CD4-positive, CD25-positive, alpha-beta regulatory T cell (primary cell): Measurements from ENCODE around the gene MRFAP1. TPM values are rescaled to one million over a fixed set of nuclear protein-coding genes. Genes with fewer than 3 reads are reported as not detected.
"Not testable (repeated sequence)": the region's sequence is repeated elsewhere in the genome, so short reads cannot be mapped to it uniquely, and the experiment has no call there.

Experiments
- ATAC-seq, 2 donors: fragments of 150-1000 bp; cut with Tn5 transposase; one replicate each; pipeline ENCODE4 v1.10.0; 2021; ENCODE audit warnings: low read depth in 2 of 2, moderate number of reproducible peaks in 2 of 2, moderate library complexity in 1 of 2
- DNase-seq, 3 donors: peaks; one replicate each; pipeline versions ENCODE4 v3.0.0 to v3.0.0-alpha.2; 2012 to 2022; ENCODE audit warnings: mixed read lengths in 1 of 3
- H3K27ac ChIP-seq: one replicate; pipeline ENCODE4 v1.7.0; 2013; ENCODE audit warnings: mild to moderate bottlenecking, low read length; ENCODE audit not compliant: insufficient read depth, poor library complexity, severe bottlenecking
- H3K27me3 ChIP-seq: one replicate; pipeline ENCODE4 v1.7.0; 2013; ENCODE audit warnings: low read length; ENCODE audit not compliant: control insufficient read depth, insufficient read depth
- H3K36me3 ChIP-seq: one replicate; pipeline ENCODE4 v1.7.0; 2013; ENCODE audit warnings: mild to moderate bottlenecking, low read length, moderate library complexity; ENCODE audit not compliant: control insufficient read depth, insufficient read depth
- H3K4me1 ChIP-seq: 2 replicates; pipeline ENCODE4 v1.7.0; 2013; ENCODE audit warnings: mild to moderate bottlenecking, low read length; ENCODE audit not compliant: insufficient read depth, control insufficient read depth, poor library complexity, severe bottlenecking
- H3K4me3 ChIP-seq: one replicate; pipeline ENCODE4 v1.7.0; 2013; ENCODE audit warnings: low read depth, mild to moderate bottlenecking, low read length, moderate library complexity
- H3K9me3 ChIP-seq, 2 experiments: 1 replicate in 1 of 2; 2 replicates in 1 of 2; pipeline ENCODE4 v1.7.0; 2013; ENCODE audit warnings: low read length in 2 of 2, mild to moderate bottlenecking in 1 of 2, moderate library complexity in 1 of 2; ENCODE audit not compliant: control insufficient read depth in 2 of 2
- H3K27ac Mint-ChIP-seq, 3 donors: one replicate each; pipeline ENCODE4 v1.8.0; 2020 to 2022; ENCODE audit warnings: mild to moderate bottlenecking in 3 of 3, mixed read lengths in 3 of 3, moderate library complexity in 2 of 3
- H3K27me3 Mint-ChIP-seq: one replicate; pipeline ENCODE4 v1.8.0; 2022; ENCODE audit warnings: mild to moderate bottlenecking, mixed read lengths
- H3K36me3 Mint-ChIP-seq: one replicate; pipeline ENCODE4 v1.8.0; 2020; ENCODE audit warnings: mixed read lengths
- H3K4me1 Mint-ChIP-seq, 4 donors: one replicate each; pipeline ENCODE4 v1.8.0; 2020 to 2022; ENCODE audit warnings: mixed read lengths in 4 of 4, mild to moderate bottlenecking in 1 of 4
- H3K4me3 Mint-ChIP-seq, 4 donors: one replicate each; pipeline ENCODE4 v1.8.0; 2020 to 2022; ENCODE audit warnings: mild to moderate bottlenecking in 4 of 4, mixed read lengths in 4 of 4, moderate library complexity in 3 of 4
- H3K9me3 Mint-ChIP-seq, 7 donors: one replicate each; pipeline ENCODE4 v1.8.0; 2020 to 2022; ENCODE audit warnings: mixed read lengths in 7 of 7, mild to moderate bottlenecking in 3 of 7, moderate library complexity in 2 of 7
- polyA plus RNA-seq, 4 donors: library from polyadenylated mRNA; unstranded; fragments of 300-500 nt; fragmentation: Illumina TruSeq; gene quantifications; one replicate each; pipeline ENCODE4 v1.2.3, GENCODE V29; 2021
- total RNA-seq: library from RNA; stranded (reverse); gene quantifications from one replicate; pipeline ENCODE4 v1.2.3, GENCODE V29; 2022

MRFAP1 gene
- total and polyA plus RNA-seq, 5 donors from 2014 or later: 148 to 202 (median 186) TPM

- Mint-ChIP-seq H3K9me3 (peaks cover 0 to 1% (median 0%) of the 10 kb centered on the region in 7 donors), H3K36me3 (no peaks in the 10 kb centered on the region), H3K27ac (no peak overlapping the region), H3K4me3 (no peak overlapping the region), H3K27me3 (no peaks in the 10 kb centered on the region), H3K4me1 (peaks cover 0 to 4% (median 2%) of the 10 kb centered on the region in 4 donors)
- no peaks in the 10 kb centered on the region for H3K27me3 ChIP-seq
- no peak overlapping the region for H3K27ac ChIP-seq
- no peaks in the 10 kb centered on the region for H3K9me3 ChIP-seq
- no peak for DNase-seq
- no peak for ATAC-seq
- no peak overlapping the region for H3K4me3 ChIP-seq
- H3K36me3 ChIP-seq: no peaks in the 10 kb centered on the region
- no peaks in the 10 kb centered on the region for H3K4me1 ChIP-seq
Measured at GRCh38 chr4:6627832-6628231, 12.7 kb upstream of the MRFAP1 start.

DNA sequence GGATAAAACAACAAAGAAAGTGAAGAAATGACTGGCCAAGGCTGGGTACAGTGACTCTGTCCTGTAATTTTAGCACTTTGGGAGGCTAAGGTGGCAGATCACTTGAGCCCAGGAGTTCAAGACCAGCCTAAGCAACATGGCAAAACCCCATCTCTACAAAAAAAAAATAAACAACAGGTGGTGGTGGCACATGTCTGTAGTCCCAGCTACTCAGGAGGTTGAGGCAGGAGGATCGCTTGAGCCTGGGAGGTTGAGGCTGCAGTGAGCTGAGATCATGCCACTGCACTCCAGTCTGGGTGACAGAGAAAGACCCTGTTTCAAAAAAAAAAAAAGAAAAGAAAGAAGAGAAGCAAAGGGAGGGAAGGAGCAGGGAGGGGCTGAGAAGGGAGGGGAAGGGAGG, 12.0 kb upstream of the MRFAP1 start:
- H3K9me3 ChIP-seq, DNase-seq, H3K27me3 ChIP-seq, H3K4me3 Mint-ChIP-seq, H3K27ac Mint-ChIP-seq, H3K4me1 Mint-ChIP-seq, H3K4me3 ChIP-seq, H3K4me1 ChIP-seq, H3K36me3 ChIP-seq, H3K27ac ChIP-seq, H3K36me3 Mint-ChIP-seq, H3K27me3 Mint-ChIP-seq, H3K9me3 Mint-ChIP-seq, ATAC-seq: not testable (repeated sequence)

- H3K27me3 ChIP-seq: no peaks in the 10 kb centered on the region
- H3K27ac ChIP-seq: no peak overlapping the region
- H3K4me1 ChIP-seq: no peaks in the 10 kb centered on the region
- H3K4me3 ChIP-seq: no peak overlapping the region
- Mint-ChIP-seq H3K9me3 (no peaks in the 10 kb centered on the region), H3K36me3 (no peaks in the 10 kb centered on the region), H3K4me3 (no peak overlapping the region), H3K27me3 (peaks cover 4% of the 10 kb centered on the region), H3K27ac (peak overlapping the region in 1 of 3 donors; percentile 62), H3K4me1 (peaks cover 0 to 9% (median 2%) of the 10 kb centered on the region in 4 donors)
- no peaks in the 10 kb centered on the region for H3K36me3 ChIP-seq
- DNase-seq (no peak), ATAC-seq (no peak)
- no peaks in the 10 kb centered on the region for H3K9me3 ChIP-seq
Measured at GRCh38 chr4:6632125-6632524, 8.4 kb upstream of the MRFAP1 start.

DNA sequence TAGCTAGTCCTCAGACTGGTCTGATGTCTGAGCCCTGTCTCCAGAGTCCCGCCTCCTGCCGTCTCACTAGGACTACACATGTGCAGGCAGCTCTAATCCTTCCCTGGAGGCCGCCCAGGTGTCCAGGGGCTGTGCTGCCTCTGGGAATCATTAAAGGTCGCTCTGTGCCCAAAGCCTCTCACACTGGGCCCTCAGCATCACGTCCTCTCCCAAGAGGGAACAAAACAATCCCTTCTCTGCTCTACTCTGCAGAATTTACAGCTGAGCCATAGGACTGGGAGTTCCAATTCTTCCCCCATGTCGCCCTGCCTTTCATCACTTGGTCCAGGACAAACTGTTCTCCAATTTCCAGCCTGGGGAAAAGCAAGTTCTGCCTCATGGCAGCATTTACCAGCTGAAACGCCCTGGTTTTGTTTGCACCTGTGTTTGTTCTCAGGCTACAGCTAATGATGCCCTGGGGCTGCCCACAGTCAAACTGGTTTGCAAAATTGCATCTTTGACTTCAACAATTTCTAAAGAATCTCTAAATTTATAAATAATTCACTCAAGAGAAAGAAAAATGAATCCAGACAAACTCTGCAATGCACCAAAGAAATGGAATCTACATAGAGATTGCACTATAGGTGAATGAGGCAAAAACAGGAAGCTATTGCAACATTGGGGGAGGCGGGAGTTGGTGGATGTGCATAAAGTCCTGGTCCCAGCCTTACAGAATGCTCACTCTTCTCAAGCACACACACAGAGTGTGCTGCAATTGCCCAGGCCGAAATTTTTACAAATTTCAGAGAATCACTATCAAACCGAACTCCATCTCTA, 7.2 kb upstream of the MRFAP1 start:
- no peaks in the 10 kb centered on the region for H3K27me3 ChIP-seq
- H3K4me3 ChIP-seq: no peak overlapping the region
- no peaks in the 10 kb centered on the region for H3K36me3 Mint-ChIP-seq
- H3K27me3 Mint-ChIP-seq: peaks cover 4% of the 10 kb centered on the region
- H3K36me3 ChIP-seq: no peaks in the 10 kb centered on the region
- H3K4me1 ChIP-seq: no peaks in the 10 kb centered on the region
- DNase-seq (no peak), ATAC-seq (no peak)
- no peak overlapping the region for H3K27ac Mint-ChIP-seq
- H3K4me1 Mint-ChIP-seq: peaks cover 0 to 5% (median 2%) of the 10 kb centered on the region in 4 donors
- no peaks in the 10 kb centered on the region for H3K9me3 Mint-ChIP-seq
- H3K4me3 Mint-ChIP-seq: peak overlapping the region in 1 of 4 donors; percentile 73
- no peaks in the 10 kb centered on the region for H3K9me3 ChIP-seq
- no peak overlapping the region for H3K27ac ChIP-seq

DNA sequence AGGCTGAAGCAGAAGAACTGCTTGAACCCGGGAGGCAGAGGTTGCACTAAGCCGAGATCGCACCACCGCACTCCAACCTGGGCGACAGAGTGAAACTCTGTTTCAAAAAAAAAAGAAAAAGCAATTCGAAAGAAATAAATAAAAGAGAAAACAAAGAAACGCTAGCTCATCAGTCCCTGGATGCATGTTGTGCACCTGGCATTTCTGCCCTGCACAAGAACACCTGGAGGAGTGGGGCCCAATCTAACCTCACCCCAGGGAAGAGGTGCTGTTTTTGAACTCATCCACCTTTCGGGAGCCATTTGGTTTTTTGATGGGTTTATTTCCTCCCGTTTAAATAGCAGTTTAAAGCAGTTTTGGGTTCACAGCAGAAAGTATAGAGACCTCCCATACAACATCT, 5.7 kb upstream of the MRFAP1 start:
- peaks cover 4% of the 10 kb centered on the region for H3K27me3 Mint-ChIP-seq
- Histone ChIP-seq H3K27ac (no peak overlapping the region), H3K36me3 (no peaks in the 10 kb centered on the region), H3K4me1 (peaks cover under 1% of the 10 kb centered on the region), H3K4me3 (no peak overlapping the region), H3K27me3 (no peaks in the 10 kb centered on the region), H3K9me3 (no peaks in the 10 kb centered on the region)
- H3K27ac Mint-ChIP-seq: no peak overlapping the region
- peaks cover 0 to 6% (median 3%) of the 10 kb centered on the region in 4 donors for H3K4me1 Mint-ChIP-seq
- H3K9me3 Mint-ChIP-seq: no peaks in the 10 kb centered on the region
- no peak for DNase-seq
- ATAC-seq: no peak
- no peak overlapping the region for H3K4me3 Mint-ChIP-seq
- H3K36me3 Mint-ChIP-seq: no peaks in the 10 kb centered on the region

DNA sequence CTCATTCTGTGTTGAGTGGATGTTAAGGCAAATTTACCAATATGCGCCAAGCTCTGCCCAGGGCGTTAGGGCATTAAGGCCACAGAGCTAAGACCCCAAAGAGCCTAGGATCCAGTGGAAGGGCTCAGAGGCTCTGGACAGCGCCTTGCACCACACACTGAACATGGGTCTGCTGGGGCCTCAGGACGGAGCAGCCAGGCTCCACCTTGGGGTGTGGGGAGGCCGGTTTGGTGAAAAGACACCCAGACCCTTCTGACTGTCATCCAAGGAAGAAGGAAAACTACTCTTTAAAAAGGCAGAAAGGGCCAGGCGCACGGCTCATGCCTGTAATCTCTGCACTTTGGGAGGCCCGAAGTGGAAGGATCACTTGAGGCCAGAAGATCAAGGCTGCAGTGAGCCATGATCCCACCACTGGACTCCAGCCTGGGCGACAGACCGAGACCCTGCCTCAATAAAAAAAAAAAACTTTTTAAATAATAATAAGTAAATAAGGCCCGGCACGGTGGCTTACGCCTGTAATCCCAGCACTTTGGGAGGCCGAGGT, 1.3 kb upstream of the MRFAP1 start:
- ATAC-seq (no peak), DNase-seq (no peak)
- Histone ChIP-seq H3K9me3 (no peaks in the 10 kb centered on the region), H3K36me3 (peaks cover 16% of the 10 kb centered on the region), H3K27me3 (no peaks in the 10 kb centered on the region), H3K4me3 (no peak overlapping the region), H3K27ac (no peak overlapping the region), H3K4me1 (peaks cover 33% of the 10 kb centered on the region)
- peak overlapping the region; percentile 13 to 68 (median 62) for H3K4me3 Mint-ChIP-seq
- H3K9me3 Mint-ChIP-seq: no peaks in the 10 kb centered on the region
- H3K36me3 Mint-ChIP-seq: peaks cover 30% of the 10 kb centered on the region
- peak overlapping the region in 2 of 3 donors; percentile 58 to 60 for H3K27ac Mint-ChIP-seq
- peaks cover 18 to 41% (median 31%) of the 10 kb centered on the region in 4 donors for H3K4me1 Mint-ChIP-seq
- H3K27me3 Mint-ChIP-seq: peaks cover 18% of the 10 kb centered on the region

DNA sequence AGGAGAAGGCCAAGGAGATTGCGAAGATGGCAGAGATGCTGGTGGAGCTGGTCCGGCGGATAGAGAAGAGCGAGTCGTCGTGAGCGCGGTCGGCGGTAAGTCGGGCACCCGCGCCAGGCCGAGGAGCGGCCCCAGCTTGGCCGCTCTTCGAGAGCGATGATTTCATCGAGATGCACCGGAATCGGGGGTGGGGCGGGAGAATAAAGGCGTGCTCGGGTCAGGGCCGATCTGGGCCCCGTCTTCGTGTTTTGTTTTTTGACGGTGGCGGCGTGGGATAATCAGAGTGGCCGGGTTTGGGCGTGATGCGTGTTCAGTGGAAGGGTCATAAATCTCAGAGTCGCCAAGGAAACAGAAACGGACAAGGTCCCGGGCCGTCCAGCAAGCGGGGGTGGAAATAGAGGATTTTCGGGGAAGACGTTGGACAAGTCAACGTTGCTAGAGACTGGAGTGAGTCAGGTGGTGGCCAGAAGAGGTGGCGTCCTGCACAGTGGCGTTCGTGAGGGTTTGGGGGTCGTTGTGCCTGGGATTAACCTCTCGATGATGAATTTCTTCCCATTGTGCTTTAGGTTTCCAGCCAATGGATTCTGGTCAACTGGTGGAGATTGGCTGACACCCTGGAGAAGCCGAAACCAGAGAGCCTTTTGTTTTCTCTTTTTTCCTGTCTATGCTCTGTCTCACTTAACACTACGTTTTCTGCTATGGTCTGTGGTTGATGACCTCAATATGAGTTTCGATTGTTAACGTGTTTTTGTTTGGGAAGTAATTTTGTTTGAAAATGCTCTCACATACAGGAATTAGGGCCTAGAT, 882 bp downstream of the MRFAP1 start:
- H3K4me1 ChIP-seq: peaks cover 33% of the 10 kb centered on the region
- peak; percentile 21 to 32 for ATAC-seq
- peak overlapping the region; percentile 99 to 100 (median 99) for H3K27ac Mint-ChIP-seq
- peaks cover 15% of the 10 kb centered on the region for H3K27me3 Mint-ChIP-seq
- peaks cover 18 to 48% (median 33%) of the 10 kb centered on the region in 4 donors for H3K4me1 Mint-ChIP-seq
- H3K36me3 Mint-ChIP-seq: peaks cover 30% of the 10 kb centered on the region
- H3K27me3 ChIP-seq: no peaks in the 10 kb centered on the region
- H3K9me3 Mint-ChIP-seq: no peaks in the 10 kb centered on the region
- peak; percentile 43 to 73 (median 60) for DNase-seq
- peaks cover 16% of the 10 kb centered on the region for H3K36me3 ChIP-seq
- peak overlapping the region; percentile 97 to 100 (median 99) for H3K4me3 Mint-ChIP-seq
- peak overlapping the region; percentile 98 for H3K27ac ChIP-seq
- peak overlapping the region; percentile 96 for H3K4me3 ChIP-seq
- no peaks in the 10 kb centered on the region for H3K9me3 ChIP-seq
